HUES64 (cell line): Measurements from ENCODE around the gene ASB13.

Experiments used
- H3K27ac ChIP-seq: 2 replicates; pipeline ENCODE4 v1.7.0; 2013; ENCODE audit warnings: low read depth, low read length, inconsistent platforms
- H3K27me3 ChIP-seq: 2 replicates; pipeline ENCODE4 v1.6.1; 2013; ENCODE audit warnings: mild to moderate bottlenecking, low read length; ENCODE audit not compliant: insufficient read depth
- H3K36me3 ChIP-seq: 2 replicates; pipeline ENCODE4 v1.6.1; 2013; ENCODE audit warnings: mild to moderate bottlenecking, low read length; ENCODE audit not compliant: insufficient read depth
- H3K4me1 ChIP-seq: 2 replicates; pipeline ENCODE4 v1.6.1; 2013; ENCODE audit warnings: mild to moderate bottlenecking, low read length, moderate library complexity; ENCODE audit not compliant: insufficient read depth
- H3K4me3 ChIP-seq: 2 replicates; pipeline ENCODE4 v1.5.1; 2013; ENCODE audit warnings: mild to moderate bottlenecking, low read length, moderate library complexity
- H3K9ac ChIP-seq: 2 replicates; pipeline ENCODE4 v1.6.1; 2013; ENCODE audit warnings: mild to moderate bottlenecking, low read depth, low read length
- H3K9me3 ChIP-seq: 2 replicates; pipeline ENCODE4 v1.6.1; 2013; ENCODE audit warnings: low read depth, low read length; ENCODE audit not compliant: insufficient read depth
- WGBS: fragments of 150-250, 120-280 bp; methylation state at CpG from one replicate; pipeline ENCODE4 v1.1.7; 2013; ENCODE audit warnings: missing lambda C conversion rate; 5-methylcytosine and 5-hydroxymethylcytosine counted together

Gene ASB13

DNA sequence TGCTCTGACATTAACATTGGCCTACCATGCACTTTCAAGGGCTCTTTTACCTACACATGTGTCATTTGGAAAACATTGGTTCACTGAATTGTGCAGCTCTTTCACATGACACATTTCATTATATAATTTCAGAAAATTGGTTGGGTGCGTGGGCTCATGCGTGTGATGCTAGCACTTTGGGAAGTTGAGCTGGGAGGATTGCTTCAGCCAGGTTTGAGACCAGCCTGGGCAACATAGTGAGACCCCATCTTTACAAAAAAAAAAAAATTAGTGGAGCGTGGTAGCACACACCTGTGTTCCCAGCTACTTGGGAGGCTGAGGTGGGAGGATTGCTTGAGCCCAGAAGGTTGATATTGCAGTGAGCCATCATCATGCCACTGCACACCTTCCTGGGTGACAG lies 22.2 kb upstream of the ASB13 start:
- Histone ChIP-seq H3K27me3 (peaks cover 6% of the 10 kb centered on the region; the same call in 1 of the 2 replicates), H3K9me3 (peaks cover 6% of the 10 kb centered on the region; the same call in 1 of the 2 replicates), H3K36me3 (0 out of 2 replicates have a peak, but pooled peaks cover 2% of the 10 kb centered on the region), H3K9ac (no peak overlapping the region), H3K4me3 (no peak overlapping the region), H3K4me1 (peaks cover 31% of the 10 kb centered on the region), H3K27ac (no peak overlapping the region)
- WGBS, result 97% methylated on average over 3 of the region's 3 CpGs

DNA sequence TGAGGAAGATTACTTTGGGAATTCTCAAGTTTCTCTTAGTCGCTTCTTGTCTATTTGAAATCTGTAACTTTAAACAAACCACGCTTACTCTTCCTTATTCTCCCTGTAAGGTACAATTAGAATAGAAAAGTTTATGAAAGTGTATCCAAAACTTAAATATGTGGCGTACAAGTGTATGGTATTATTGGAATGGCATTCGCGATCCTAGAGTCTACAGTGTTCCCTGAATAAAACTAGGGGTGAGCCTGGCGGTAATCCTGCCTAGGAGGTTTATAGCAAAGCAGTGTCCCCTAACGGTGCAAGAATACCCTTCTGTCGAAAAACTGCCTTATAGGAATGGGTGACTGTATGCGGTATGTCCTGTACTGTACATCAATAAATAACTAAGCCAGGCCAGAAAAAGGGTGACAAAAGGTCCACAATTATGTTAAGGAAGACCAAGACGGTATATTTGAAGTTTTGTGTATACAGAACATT lies 19.4 kb upstream of the ASB13 start:
- Histone ChIP-seq H3K4me1 (peaks cover 11% of the 10 kb centered on the region), H3K9me3 (peaks cover 6% of the 10 kb centered on the region; the same call in 1 of the 2 replicates), H3K9ac (peak overlapping the region; percentile 68), H3K4me3 (peak overlapping the region; percentile 82), H3K27me3 (peaks cover 30% of the 10 kb centered on the region), H3K36me3 (0 out of 2 replicates have a peak, but pooled peaks cover 2% of the 10 kb centered on the region), H3K27ac (no peak overlapping the region)
- 18% methylated on average over 8 of the region's 10 CpGs for WGBS

DNA sequence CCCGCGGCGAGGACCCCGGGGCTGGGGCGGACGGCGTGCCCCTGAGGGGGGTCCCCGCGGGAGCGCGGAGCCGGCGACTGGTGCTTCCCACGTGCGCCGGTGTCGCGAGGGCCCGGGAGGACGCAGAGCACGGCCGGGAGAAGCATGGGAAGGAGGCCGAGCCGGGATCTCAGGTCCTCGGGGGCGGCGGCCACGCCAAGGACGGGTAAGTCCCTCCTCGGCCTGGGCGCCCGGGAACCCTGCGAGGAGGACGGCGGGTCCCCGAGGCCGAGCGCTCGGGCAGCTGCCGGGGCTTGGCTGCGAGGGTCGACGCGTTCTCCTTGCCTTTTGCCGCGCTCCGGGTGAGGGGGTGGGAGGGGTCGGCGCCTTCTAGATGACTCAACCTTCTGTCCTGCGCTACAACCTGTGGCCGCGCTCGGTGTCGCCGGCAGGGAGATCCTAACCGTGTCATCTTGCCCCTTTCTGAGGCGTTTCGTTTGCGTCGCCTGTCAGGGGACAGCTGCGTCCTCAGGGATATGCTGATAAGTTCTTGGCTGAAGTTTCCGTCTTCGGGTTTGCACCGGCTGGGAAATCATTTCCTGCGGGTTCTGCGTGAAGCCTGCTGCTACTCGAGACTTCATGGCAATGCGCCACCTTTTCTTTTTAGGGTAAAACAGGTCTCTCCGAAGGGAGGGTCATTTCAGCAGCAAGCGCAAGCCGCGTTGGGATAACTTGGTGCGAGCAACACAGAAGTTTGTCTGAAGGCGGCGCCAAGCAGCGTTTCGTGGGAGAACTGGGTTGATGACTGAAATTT lies 18.8 kb upstream of the ASB13 start:
- peak overlapping the region; percentile 68 for H3K9ac ChIP-seq
- peaks cover 36% of the 10 kb centered on the region for H3K27me3 ChIP-seq
- 0 out of 2 replicates have a peak, but pooled peaks cover 2% of the 10 kb centered on the region for H3K36me3 ChIP-seq
- H3K4me1 ChIP-seq, result peaks cover 11% of the 10 kb centered on the region
- WGBS, result under 1% methylated on average over 77 of the region's 77 CpGs
- H3K9me3 ChIP-seq, result peaks cover 6% of the 10 kb centered on the region; the same call in 1 of the 2 replicates
- peak overlapping the region; percentile 60; the same call in 1 of the 2 replicates for H3K27ac ChIP-seq
- peak overlapping the region; percentile 82 for H3K4me3 ChIP-seq

DNA sequence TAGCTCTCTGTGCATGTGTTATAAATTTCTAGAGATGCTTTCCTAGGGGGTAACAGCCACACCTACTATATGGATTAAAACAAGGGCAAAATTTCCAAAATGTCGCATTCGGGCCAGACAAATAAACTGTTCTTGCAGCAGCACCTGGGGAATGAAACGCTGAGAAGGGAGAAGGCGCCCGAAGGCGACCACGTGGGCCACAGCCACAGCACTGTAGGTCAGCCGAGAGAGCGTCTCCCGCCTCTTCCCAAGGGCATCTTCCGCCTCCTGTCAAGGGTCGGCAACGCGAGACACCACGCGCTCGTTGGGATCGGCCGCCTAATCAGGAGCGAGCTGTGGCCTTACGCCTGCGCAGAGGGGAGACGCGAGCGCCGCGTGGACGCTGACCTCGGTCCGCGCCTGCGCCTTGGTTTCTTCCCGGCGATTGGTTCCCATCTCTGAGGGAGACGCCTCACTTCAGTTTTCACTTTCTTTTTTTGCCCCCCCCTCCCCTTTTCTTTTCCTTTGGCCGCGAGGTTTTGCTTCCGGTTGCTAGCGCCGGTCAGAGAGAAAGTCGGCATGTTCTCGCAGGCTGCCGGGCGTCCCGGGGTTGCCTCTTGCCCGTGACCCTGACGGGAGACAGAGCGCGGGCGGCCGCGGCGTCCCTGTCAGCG lies 18.0 kb upstream of the ASB13 start, which contains the start of gene TASOR2:
Gene TASOR2, plus strand, starts transcription at position 521 of the 653 bp plus-strand sequence. CDS start 35,805 bp downstream, outside the sequence.
- Histone ChIP-seq H3K9me3 (peaks cover 6% of the 10 kb centered on the region; the same call in 1 of the 2 replicates), H3K4me3 (peak within 1 kb of the TSS; percentile 82), H3K27me3 (peaks cover 43% of the 10 kb centered on the region), H3K4me1 (peaks cover 11% of the 10 kb centered on the region), H3K36me3 (0 out of 2 replicates have a peak, but pooled peaks cover 2% of the 10 kb centered on the region), H3K27ac (peak within 1 kb of the TSS; percentile 60; the same call in 1 of the 2 replicates), H3K9ac (peak within 1 kb of the TSS; percentile 68)
- WGBS, result 3% methylated on average over 54 of the region's 54 CpGs

DNA sequence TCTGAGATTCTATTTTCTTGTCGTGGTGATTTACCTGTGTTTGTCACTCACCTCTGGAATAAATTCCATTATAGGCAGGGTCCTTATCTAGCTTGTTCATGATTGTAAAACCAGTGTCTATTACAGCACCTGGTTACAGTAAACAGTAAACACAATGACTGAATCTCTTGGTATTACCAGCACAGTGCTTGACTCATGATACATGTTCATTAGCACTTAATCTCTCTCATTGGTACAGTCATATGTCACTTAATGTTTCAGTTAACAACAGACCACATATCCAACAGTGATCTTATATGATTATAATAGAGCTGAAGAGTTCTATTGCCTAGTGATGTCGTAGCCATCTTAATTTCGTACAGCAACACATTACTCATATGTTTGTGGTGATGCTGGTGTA lies 16.7 kb upstream of the ASB13 start:
- no peak overlapping the region for H3K27ac ChIP-seq
- peaks cover 6% of the 10 kb centered on the region; the same call in 1 of the 2 replicates for H3K9me3 ChIP-seq
- H3K36me3 ChIP-seq, result no peaks in the 10 kb centered on the region
- no peak overlapping the region for H3K9ac ChIP-seq
- H3K27me3 ChIP-seq, result peaks cover 55% of the 10 kb centered on the region
- H3K4me1 ChIP-seq, result peaks cover 11% of the 10 kb centered on the region
- H3K4me3 ChIP-seq, result no peak overlapping the region
- WGBS, result 86% methylated on average over 1 of the region's 3 CpGs

DNA sequence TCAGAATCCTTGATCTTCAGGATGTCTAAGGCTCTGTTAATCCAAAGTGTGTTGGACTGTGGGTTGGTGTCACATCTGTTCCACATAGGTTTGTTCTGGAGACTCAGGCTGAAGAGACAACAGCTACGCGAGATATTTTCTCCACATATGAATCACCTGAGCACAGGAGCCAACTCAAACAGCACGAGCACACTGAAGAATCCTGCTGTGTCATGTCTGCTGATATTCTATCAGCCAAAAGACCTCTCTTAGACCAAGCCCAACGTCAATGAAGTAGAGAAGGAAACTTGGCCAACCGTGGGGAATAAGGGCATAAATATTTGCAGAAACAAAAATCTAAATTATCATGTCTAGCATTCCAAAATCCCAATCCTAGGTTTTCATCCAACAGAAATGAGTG lies 15.5 kb upstream of the ASB13 start:
- no peak overlapping the region for H3K4me3 ChIP-seq
- 87% methylated on average over 5 of the region's 5 CpGs for WGBS
- H3K9ac ChIP-seq, result no peak overlapping the region
- no peak overlapping the region for H3K27ac ChIP-seq
- H3K27me3 ChIP-seq, result peaks cover 63% of the 10 kb centered on the region
- peaks cover 6% of the 10 kb centered on the region; the same call in 1 of the 2 replicates for H3K9me3 ChIP-seq
- H3K36me3 ChIP-seq, result no peaks in the 10 kb centered on the region
- peaks cover 10% of the 10 kb centered on the region for H3K4me1 ChIP-seq

DNA sequence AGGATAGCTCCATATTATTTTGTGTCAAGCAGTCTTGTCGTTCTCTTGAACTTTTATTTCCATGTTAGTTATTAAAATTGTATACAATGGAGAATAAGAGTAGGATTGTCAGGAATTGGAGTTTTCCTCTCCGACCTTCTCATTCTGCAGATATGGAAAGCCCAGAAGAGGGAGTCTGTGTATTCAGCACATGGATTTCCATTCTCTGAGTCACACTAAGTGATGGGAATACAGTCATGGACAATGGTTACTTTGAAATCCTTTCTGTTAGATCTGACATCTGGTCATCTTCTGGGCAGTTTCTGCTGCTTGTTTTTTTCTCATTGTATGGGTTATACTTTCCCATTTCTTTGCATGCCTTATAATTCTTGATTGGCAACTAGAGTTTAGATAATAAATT lies 13.2 kb upstream of the ASB13 start:
- no peak overlapping the region for H3K9ac ChIP-seq
- no peak overlapping the region for H3K4me3 ChIP-seq
- no peak overlapping the region for H3K27ac ChIP-seq
- H3K9me3 ChIP-seq, result peaks cover 7% of the 10 kb centered on the region; the same call in 1 of the 2 replicates
- 89% methylated on average over 2 of the region's 2 CpGs for WGBS
- H3K4me1 ChIP-seq, result no peaks in the 10 kb centered on the region
- peaks cover 63% of the 10 kb centered on the region for H3K27me3 ChIP-seq
- no peaks in the 10 kb centered on the region for H3K36me3 ChIP-seq

DNA sequence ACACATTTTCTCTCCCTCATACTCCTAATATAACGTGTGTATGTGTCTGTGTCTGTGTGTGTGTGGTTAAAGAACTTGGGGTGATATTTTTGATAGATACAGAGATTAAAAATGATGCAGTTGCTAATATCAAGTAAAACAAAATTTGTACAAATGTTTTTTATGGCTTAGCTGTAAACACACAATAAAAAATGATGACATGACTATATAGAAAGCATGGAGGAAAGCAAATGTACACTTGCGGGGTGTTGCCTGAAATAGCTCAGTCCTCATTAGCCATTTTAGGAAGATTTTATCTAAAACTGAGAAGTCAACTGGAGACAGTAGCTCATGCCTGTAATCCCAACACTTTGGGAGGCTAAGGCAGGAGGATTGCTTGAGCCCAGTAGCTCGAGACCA lies 12.6 kb upstream of the ASB13 start:
- 93% methylated on average over 1 of the region's 3 CpGs for WGBS

DNA sequence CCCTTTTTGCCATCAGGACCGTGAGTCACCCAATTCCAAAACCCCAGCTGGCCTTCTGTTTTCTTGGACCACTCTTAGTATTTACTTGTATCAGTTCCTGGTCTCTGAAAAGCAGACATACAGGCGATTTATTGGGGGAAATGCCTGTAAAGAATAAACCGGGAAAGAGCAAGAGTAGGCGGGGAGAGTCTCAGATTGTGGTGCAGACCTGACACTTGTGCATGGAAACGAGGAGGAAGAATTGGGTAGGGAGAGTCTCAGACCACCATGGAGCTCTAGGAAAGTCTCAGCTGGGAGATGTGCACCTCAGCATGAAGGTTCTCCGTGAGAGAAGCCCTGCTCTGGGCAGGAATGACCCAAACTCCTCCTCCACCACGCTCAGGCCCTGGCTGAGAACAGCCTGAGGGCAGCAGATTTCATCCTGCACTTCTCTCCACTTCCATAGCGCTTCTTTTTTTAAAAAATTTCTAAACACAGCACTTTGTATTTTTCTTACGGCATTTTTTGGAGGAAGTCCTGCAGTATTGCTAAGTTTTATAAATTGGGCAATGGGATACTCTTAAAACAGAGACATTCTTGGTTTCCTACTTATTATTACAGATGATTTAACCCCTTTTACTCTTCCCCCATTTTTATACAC lies 12.1 kb upstream of the ASB13 start:
- peaks cover 8% of the 10 kb centered on the region; the same call in 1 of the 2 replicates for H3K9me3 ChIP-seq
- no peaks in the 10 kb centered on the region for H3K4me1 ChIP-seq
- 74% methylated on average over 8 of the region's 9 CpGs for WGBS

More for the DNA sequence above, 12.6 kb upstream of the ASB13 start:
- Histone ChIP-seq H3K36me3 (no peaks in the 10 kb centered on the region), H3K27me3 (peaks cover 62% of the 10 kb centered on the region), H3K9me3 (peaks cover 11% of the 10 kb centered on the region), H3K4me1 (no peaks in the 10 kb centered on the region), H3K9ac (no peak overlapping the region), H3K27ac (no peak overlapping the region), H3K4me3 (no peak overlapping the region)

DNA sequence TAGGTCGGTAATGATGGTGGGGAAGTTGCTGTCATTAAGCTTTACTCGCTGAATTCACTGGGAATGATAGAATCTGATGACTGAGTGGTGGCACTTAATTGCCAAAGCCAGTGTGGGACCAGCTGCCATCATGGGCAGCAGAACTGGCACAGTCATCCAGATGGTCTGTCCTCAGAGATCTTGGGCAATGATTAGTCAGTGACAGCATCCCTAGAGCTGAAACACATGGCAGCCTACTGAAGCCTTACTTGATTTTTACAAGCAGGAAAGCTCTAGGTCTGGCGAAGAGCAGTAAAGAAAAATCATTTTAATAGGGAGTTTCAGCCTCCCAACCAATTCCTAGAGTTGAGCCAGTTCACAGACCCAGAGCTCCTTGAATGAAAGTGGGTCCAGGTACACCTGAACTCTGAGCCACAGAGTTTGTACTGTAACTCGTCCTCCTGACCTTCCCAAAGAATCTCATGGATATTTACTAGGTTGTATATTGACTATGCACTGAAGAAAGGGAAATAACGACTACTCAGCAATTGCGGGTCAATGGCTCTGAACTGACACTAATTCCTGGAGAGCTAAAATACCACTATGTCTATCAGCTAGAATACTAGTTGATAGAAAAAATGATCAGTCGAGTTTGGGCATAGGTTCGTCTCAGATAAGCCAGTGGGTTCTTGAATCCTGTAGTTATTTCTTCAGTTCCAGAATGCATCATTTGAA lies 4.4 kb upstream of the ASB13 start:
- Histone ChIP-seq H3K36me3 (no peaks in the 10 kb centered on the region), H3K9me3 (peaks cover 8% of the 10 kb centered on the region; the same call in 1 of the 2 replicates), H3K27ac (no peak overlapping the region), H3K27me3 (peaks cover 16% of the 10 kb centered on the region), H3K4me3 (no peak overlapping the region), H3K9ac (no peak overlapping the region), H3K4me1 (no peaks in the 10 kb centered on the region)
- 77% methylated on average over 6 of the region's 8 CpGs for WGBS

More for the DNA sequence above, 12.1 kb upstream of the ASB13 start:
- Histone ChIP-seq H3K27me3 (peaks cover 57% of the 10 kb centered on the region), H3K9ac (no peak overlapping the region), H3K27ac (no peak overlapping the region), H3K4me3 (no peak overlapping the region), H3K36me3 (no peaks in the 10 kb centered on the region)
